Fibroblast of the aortic adventitia (primary cell): ENCODE measurements around the gene HEBP2. TPM values are rescaled to one million over a fixed set of nuclear protein-coding genes. Genes with fewer than 3 reads are reported as not detected.

Source experiments
- DNase-seq: peaks from one replicate; pipeline ENCODE4 v3.0.0-alpha.2; 2010; ENCODE audit warnings: low read depth
- H3K4me3 ChIP-seq: 2 replicates; pipeline ENCODE4 v1.5.1; 2011; ENCODE audit warnings: low read depth, mild to moderate bottlenecking, control low read depth, low read length, moderate library complexity
- total RNA-seq: library from RNA; depleted of rRNA; stranded (reverse); fragments of >200 nt; gene quantifications from 2 replicates; pipeline ENCODE4 v1.2.3, GENCODE V29; 2012; ENCODE audit warnings: low replicate concordance
- TF ChIP-seq, protein P1 (sequence below): IDR thresholded peaks from 2 replicates; pipeline ENCODE4 v1.5.1; 2011; ENCODE audit warnings: mild to moderate bottlenecking, low read length, control low read depth, inconsistent platforms; ENCODE audit not compliant: insufficient read depth

Gene HEBP2
- total RNA-seq, 1 donor = 17.1 TPM

DNA sequence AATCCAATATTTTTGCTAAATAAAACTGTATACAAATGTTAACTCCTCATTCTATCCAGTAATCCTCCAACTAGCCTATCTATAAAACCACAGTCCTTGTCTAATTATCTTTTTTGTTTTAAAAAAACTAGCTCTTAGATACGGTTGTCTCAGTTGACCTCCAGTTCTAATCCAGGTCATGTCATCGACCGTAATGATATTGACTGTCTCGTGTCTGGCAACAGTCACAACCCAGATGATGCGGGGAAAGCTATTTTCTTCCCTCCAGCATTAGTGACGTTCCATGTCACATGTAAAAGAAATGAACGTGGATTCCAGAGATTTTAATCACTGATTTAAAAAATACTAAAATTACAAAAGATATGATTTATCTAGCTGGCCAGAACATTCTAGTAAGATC lies 35.5 kb downstream of the HEBP2 start:
- no peak for DNase-seq
- H3K4me3 ChIP-seq = no peak overlapping the region
- TF ChIP-seq, protein P1, sequence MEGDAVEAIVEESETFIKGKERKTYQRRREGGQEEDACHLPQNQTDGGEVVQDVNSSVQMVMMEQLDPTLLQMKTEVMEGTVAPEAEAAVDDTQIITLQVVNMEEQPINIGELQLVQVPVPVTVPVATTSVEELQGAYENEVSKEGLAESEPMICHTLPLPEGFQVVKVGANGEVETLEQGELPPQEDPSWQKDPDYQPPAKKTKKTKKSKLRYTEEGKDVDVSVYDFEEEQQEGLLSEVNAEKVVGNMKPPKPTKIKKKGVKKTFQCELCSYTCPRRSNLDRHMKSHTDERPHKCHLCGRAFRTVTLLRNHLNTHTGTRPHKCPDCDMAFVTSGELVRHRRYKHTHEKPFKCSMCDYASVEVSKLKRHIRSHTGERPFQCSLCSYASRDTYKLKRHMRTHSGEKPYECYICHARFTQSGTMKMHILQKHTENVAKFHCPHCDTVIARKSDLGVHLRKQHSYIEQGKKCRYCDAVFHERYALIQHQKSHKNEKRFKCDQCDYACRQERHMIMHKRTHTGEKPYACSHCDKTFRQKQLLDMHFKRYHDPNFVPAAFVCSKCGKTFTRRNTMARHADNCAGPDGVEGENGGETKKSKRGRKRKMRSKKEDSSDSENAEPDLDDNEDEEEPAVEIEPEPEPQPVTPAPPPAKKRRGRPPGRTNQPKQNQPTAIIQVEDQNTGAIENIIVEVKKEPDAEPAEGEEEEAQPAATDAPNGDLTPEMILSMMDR = no peak

DNA sequence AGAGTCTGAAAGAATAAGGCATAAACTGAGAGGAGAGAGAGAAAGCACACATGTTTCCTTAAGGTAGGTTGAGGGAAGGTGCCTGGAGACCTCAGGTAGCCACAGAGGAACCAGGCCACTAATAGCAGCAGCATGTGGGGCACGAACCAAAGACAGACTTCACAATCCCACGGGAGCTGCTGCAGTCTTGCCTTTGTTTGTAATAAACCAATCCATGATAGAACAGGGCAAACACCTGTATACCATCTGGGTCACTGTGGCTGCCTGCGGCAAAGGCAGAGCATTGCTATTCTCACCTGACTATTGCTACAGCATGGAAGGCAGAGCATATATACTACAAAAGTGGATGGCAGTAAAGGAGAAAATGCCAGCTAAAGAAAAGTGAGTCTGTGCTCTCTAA lies 36.3 kb downstream of the HEBP2 start:
- H3K4me3 ChIP-seq = no peak overlapping the region
- no peak for DNase-seq
- TF ChIP-seq, protein P1 = no peak

DNA sequence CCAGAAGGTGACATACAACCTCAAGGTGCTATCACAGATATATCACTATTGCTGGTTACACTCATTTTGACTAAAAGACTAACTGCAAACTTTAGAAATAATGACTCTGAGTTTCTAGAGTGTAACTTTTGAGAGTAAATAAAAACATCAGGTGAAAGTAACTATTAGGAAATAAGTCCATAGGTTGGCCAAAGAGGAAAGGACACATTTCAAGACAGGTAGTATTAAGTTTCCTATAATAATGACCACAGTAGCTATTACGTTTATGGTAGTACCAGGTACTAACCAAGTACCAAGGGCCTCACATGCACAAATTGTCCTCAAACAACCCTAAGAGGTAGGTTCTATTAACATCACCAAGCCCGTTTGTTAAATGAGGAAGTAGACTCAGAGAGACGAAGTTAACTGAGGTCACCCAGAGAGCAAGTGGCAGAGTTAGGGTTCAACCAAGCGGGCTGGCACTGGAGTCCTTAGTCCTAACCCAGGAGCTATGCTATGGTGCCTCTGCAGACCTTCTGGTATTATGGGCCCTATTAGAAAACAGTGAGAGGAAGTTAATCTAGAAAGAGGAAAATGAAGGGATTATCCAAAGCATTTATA lies 36.8 kb downstream of the HEBP2 start:
- no peak for DNase-seq
- TF ChIP-seq, protein P1 = no peak
- H3K4me3 ChIP-seq = no peak overlapping the region

DNA sequence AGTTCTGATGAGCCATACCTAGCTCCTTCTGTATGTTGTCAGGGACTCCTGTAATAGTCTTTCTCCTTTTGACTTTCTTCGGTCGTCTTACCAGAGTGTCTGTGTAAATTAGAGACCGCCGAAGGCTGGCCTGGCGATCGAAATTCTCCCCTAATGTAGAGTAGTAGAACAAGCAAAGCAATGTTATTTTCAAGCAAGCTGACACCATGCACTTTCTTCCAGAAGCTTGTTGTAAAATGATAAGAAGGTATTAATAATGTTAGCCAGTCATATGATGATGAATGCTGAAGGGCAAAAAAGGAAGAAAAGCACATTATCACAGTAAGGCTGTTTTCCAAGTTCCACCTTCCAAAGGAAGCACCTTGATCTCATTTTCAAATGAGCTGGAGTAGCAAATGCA lies 37.9 kb downstream of the HEBP2 start:
- TF ChIP-seq, protein P1 = no peak
- no peak overlapping the region for H3K4me3 ChIP-seq
- DNase-seq = no peak

DNA sequence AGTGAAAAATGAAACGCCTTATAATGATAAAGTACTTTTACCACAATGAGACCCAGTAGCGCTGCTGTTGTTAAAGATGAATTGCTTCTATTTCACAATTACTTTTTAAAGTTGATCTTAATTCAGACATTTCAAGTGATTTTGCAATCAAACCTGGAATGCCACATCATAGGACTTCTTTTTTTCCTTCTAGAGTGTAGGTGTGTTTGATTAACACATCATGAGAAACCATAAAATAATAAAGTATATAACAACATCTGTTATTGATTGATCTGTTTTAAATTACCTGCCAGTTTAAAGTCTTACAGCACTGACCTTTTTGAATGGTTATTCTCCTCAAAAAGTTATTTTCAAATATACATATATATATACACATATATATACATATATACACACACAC lies 38.6 kb downstream of the HEBP2 start:
- H3K4me3 ChIP-seq = no peak overlapping the region
- TF ChIP-seq, protein P1 = no peak
- DNase-seq = no peak

DNA sequence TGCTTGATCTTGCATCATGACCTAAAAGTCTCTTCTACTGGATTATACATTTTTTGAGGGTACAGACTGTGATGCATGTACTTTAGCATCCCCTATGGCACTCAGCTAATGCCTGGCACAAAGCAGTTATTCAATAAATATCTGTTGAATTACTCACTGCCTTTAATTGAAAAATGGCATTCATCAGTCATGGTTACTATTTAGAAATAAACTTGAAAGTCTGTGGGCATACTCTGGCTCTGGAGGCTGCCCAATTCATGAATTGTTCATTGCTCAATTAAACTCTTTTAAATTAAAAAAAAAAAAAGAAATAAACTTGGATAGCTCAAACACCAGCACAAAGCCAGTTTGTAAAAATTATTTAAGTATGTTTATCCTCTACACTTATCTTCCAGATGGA lies 40.0 kb downstream of the HEBP2 start:
- DNase-seq = no peak
- no peak overlapping the region for H3K4me3 ChIP-seq
- TF ChIP-seq, protein P1 = no peak

DNA sequence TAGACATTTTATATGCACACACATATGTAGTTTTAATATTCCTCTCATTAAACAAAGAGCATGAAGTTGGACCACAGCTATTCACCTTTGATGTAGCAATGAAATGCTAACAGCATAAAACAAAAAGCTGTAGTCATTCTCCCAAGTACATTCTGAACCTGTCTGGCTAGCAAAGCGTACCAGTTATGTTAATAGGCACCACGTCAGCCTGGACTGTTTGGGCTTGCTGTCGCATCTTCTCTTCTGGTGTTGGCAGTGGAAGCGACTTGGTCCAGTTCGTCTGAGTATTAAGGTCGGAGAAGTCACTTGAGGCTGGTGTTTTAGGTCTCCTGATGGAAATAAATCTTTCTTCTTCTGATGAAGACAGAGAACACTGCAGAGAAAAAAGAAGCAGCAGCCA lies 42.8 kb downstream of the HEBP2 start:
- TF ChIP-seq, protein P1 = no peak
- H3K4me3 ChIP-seq = no peak overlapping the region
- DNase-seq = no peak
